CD14-positive monocyte (primary cell): ENCODE data around the gene FXYD3. TPM values are rescaled to one million over a fixed set of nuclear protein-coding genes. Genes with fewer than 3 reads are reported as not detected.

ENCODE experiments used
- DNase-seq, 3 donors: peaks; one replicate each; pipeline ENCODE4 v3.0.0-alpha.2; 2011 to 2022
- H2AFZ ChIP-seq: 2 replicates; pipeline ENCODE4 v1.6.0; 2012; ENCODE audit warnings: mild to moderate bottlenecking, low read depth, low read length, inconsistent platforms; ENCODE audit not compliant: insufficient read depth, poor library complexity, severe bottlenecking
- H3K27ac ChIP-seq, 2 donors: 1 replicate in 1 of 2; 2 replicates in 1 of 2; pipeline ENCODE4 v1.5.1; 2012 to 2013; ENCODE audit warnings: low read length in 2 of 2, control low read depth in 1 of 2, inconsistent platforms in 1 of 2, low read depth in 1 of 2, mild to moderate bottlenecking in 1 of 2
- H3K27me3 ChIP-seq, 2 donors: one replicate each; pipeline versions ENCODE4 v1.6.0 to v1.6.1; 2011 to 2013; ENCODE audit warnings: low read length in 2 of 2; ENCODE audit not compliant: control insufficient read depth in 2 of 2, insufficient read depth in 2 of 2
- H3K36me3 ChIP-seq, 2 donors: replicated peaks in 1 of 2; 1 replicate in 1 of 2; 2 replicates in 1 of 2; pipeline versions ENCODE4 v1.5.1 to v1.6.1; 2012 to 2013; ENCODE audit warnings: low read length in 2 of 2, control low read depth in 1 of 2, inconsistent platforms in 1 of 2, mild to moderate bottlenecking in 1 of 2; ENCODE audit not compliant: insufficient read depth in 2 of 2, control insufficient read depth in 1 of 2
- H3K4me1 ChIP-seq, 2 donors: 1 replicate in 1 of 2; 2 replicates in 1 of 2; pipeline versions ENCODE4 v1.5.1 to v1.6.1; 2012 to 2013; ENCODE audit warnings: low read length in 2 of 2, control low read depth in 1 of 2, inconsistent platforms in 1 of 2, mild to moderate bottlenecking in 1 of 2, moderate library complexity in 1 of 2; ENCODE audit not compliant: insufficient read depth in 2 of 2, control insufficient read depth in 1 of 2
- H3K4me2 ChIP-seq: replicated peaks from 2 replicates; pipeline ENCODE3; 2012; ENCODE audit warnings: low read length, moderate library complexity, mild to moderate bottlenecking; ENCODE audit not compliant: poor library complexity, severe bottlenecking; ENCODE audit errors: extremely low read depth
- H3K4me3 ChIP-seq, 3 experiments: fragments of 200-600 bp in 1 of 3; sonication (generic) in 1 of 3; replicated peaks in 1 of 3; 1 replicate in 2 of 3; 2 replicates in 1 of 3; pipeline ENCODE4 v1.5.1; 2011 to 2013; ENCODE audit warnings: low read length in 3 of 3, mild to moderate bottlenecking in 3 of 3, control low read depth in 2 of 3, low read depth in 2 of 3, inconsistent platforms in 1 of 3, moderate library complexity in 1 of 3
- H3K79me2 ChIP-seq: 2 replicates; pipeline ENCODE4 v1.6.0; 2012; ENCODE audit warnings: mild to moderate bottlenecking, control low read depth, inconsistent platforms, low read length, moderate library complexity; ENCODE audit not compliant: insufficient read depth
- H3K9ac ChIP-seq: 2 replicates; pipeline ENCODE4 v1.6.0; 2017; ENCODE audit warnings: low read length, mild to moderate bottlenecking; ENCODE audit not compliant: insufficient read depth, poor library complexity, severe bottlenecking
- H3K9me3 ChIP-seq, 2 donors: replicated peaks in 1 of 2; 1 replicate in 1 of 2; 2 replicates in 1 of 2; pipeline versions ENCODE4 v1.5.1 to v1.6.1; 2012 to 2013; ENCODE audit warnings: low read length in 2 of 2, control low read depth in 1 of 2; ENCODE audit not compliant: control insufficient read depth in 1 of 2, insufficient read depth in 1 of 2
- H4K20me1 ChIP-seq: 2 replicates; pipeline ENCODE4 v1.6.0; 2012; ENCODE audit warnings: mild to moderate bottlenecking, low read length, control low read depth, moderate library complexity; ENCODE audit not compliant: insufficient read depth
- H3K27ac Mint-ChIP-seq, 7 donors: one replicate each; pipeline ENCODE4 v1.8.0; 2020; ENCODE audit warnings: mild to moderate bottlenecking in 7 of 7, mixed read lengths in 7 of 7, moderate library complexity in 6 of 7, inconsistent platforms in 2 of 7
- H3K27me3 Mint-ChIP-seq, 3 donors: one replicate each; pipeline ENCODE4 v1.8.0; 2021 to 2022; ENCODE audit warnings: low read depth in 3 of 3, mild to moderate bottlenecking in 3 of 3, mixed read lengths in 3 of 3, moderate library complexity in 3 of 3, inconsistent platforms in 1 of 3
- H3K36me3 Mint-ChIP-seq, 2 donors: one replicate each; pipeline ENCODE4 v1.8.0; 2020; ENCODE audit warnings: mixed read lengths in 2 of 2, inconsistent platforms in 1 of 2, mild to moderate bottlenecking in 1 of 2
- H3K4me1 Mint-ChIP-seq: one replicate; pipeline ENCODE4 v1.8.0; 2020; ENCODE audit warnings: mild to moderate bottlenecking, mixed read lengths
- H3K4me3 Mint-ChIP-seq, 2 donors: one replicate each; pipeline ENCODE4 v1.8.0; 2020; ENCODE audit warnings: mild to moderate bottlenecking in 2 of 2, mixed read lengths in 2 of 2, moderate library complexity in 1 of 2
- H3K9me3 Mint-ChIP-seq, 7 donors: one replicate each; pipeline ENCODE4 v1.8.0; 2020 to 2022; ENCODE audit warnings: mixed read lengths in 7 of 7, mild to moderate bottlenecking in 6 of 7, moderate library complexity in 6 of 7, inconsistent platforms in 2 of 7
- WGBS: methylation state at CpG from one replicate; pipeline ENCODE4 v1.1.5; 2013; ENCODE audit warnings: missing lambda C conversion rate; ENCODE audit not compliant: insufficient coverage; 5-methylcytosine and 5-hydroxymethylcytosine counted together
- intact Hi-C, 2 donors: fragments of 100-400 bp; cut with micrococcal nuclease; formaldehyde crosslinking; loops; one replicate each; pipeline versions ENCODE4 v1.15.0 to v1.15.1; 2023
- polyA plus RNA-seq, 3 donors: library from polyadenylated mRNA; depleted of rRNA in 1 of 3; unstranded in 2 of 3; stranded (reverse) in 1 of 3; fragments of 300-500 nt in 2 of 3; fragments of >200 nt in 1 of 3; fragmentation: Illumina TruSeq in 2 of 3; gene quantifications; 1 replicate in 2 of 3; 2 replicates in 1 of 3; pipeline ENCODE4 v1.2.3, GENCODE V29; 2012 to 2021
- TF ChIP-seq, protein P1 (sequence below): fragments of 200-600 bp; IDR thresholded peaks from one replicate; pipeline ENCODE4 v1.8.0; 2022; ENCODE audit warnings: antibody characterized with exemption, mild to moderate bottlenecking

FXYD3 gene
- polyA plus RNA-seq, 3 donors, result not detected

DNA sequence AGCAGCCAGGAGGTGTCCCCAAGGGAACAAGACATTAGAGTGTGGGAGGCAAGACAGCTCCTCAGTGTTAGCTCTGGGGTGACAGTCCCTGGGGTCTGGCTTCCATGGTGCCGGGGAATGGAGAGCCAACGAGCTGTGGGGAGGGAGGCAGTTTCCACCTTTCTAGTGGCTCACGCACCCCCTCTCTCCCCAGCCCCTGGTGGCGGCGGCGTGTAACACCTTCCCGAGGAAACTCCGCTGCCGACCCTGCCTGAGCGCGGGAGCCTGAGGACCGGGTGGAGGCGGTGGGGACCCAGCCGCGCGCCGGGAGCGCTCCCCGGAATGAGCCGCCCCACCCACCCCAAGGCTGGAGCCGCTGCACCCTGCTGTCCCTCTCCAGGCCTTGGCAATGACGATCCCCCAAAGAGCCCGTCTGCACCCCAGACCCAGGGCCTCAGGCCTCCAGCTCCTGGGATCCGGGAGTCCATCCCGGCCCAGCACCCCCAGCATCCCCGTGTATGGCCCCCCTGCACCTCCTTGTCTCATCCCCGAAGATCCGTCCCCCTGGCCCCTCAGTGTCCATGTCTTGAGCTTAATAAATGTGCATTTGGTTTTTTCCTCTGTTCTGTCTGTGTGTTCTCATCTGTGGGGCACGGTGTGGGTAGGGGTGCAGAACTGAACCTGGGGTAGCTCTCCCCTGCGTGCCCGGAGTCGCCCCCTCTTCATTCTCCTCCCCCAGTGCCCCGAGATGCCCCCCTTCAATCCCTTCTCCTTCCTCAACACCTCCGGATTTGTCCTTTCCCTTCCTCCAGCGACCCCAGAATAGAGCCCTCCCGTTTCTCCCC lies 38.3 kb downstream of the FXYD3 start:
- Histone ChIP-seq H3K9me3 (no peaks in the 10 kb centered on the region), H3K4me1 (peaks cover 39 to 57% of the 10 kb centered on the region in 2 donors), H4K20me1 (peaks cover 35% of the 10 kb centered on the region), H3K36me3 (peaks cover 21 to 26% of the 10 kb centered on the region in 2 donors), H3K79me2 (peaks cover 55% of the 10 kb centered on the region), H3K4me2 (peak overlapping the region; percentile 96), H3K9ac (peak overlapping the region; percentile 83), H3K4me3 (peak overlapping the region; percentile 74 to 95 (median 89)), H3K27ac (peak overlapping the region; percentile 17 to 88), H3K27me3 (no peaks in the 10 kb centered on the region), H2AFZ (peak overlapping the region; percentile 91)
- H3K4me3 Mint-ChIP-seq, result peak overlapping the region; percentile 99 to 100
- under 1% methylated on average over 30 of the region's 36 CpGs for WGBS
- peak; percentile 54 to 65 (median 63) for DNase-seq
- TF ChIP-seq, protein P1, sequence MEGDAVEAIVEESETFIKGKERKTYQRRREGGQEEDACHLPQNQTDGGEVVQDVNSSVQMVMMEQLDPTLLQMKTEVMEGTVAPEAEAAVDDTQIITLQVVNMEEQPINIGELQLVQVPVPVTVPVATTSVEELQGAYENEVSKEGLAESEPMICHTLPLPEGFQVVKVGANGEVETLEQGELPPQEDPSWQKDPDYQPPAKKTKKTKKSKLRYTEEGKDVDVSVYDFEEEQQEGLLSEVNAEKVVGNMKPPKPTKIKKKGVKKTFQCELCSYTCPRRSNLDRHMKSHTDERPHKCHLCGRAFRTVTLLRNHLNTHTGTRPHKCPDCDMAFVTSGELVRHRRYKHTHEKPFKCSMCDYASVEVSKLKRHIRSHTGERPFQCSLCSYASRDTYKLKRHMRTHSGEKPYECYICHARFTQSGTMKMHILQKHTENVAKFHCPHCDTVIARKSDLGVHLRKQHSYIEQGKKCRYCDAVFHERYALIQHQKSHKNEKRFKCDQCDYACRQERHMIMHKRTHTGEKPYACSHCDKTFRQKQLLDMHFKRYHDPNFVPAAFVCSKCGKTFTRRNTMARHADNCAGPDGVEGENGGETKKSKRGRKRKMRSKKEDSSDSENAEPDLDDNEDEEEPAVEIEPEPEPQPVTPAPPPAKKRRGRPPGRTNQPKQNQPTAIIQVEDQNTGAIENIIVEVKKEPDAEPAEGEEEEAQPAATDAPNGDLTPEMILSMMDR, result peak; percentile 92
- peak overlapping the region; percentile 78 to 100 (median 98) for H3K27ac Mint-ChIP-seq
- no peaks in the 10 kb centered on the region for H3K9me3 Mint-ChIP-seq
- intact Hi-C loops, result loop anchor here in 1 of 2 donors (2.0 kb wide), 1 partner anchor 57 kb away; no protein-coding TSS in a partner anchor
- H3K27me3 Mint-ChIP-seq, result peaks cover 5 to 14% (median 5%) of the 10 kb centered on the region in 3 donors
- H3K36me3 Mint-ChIP-seq, result peaks cover 31 to 35% of the 10 kb centered on the region in 2 donors
- H3K4me1 Mint-ChIP-seq, result peaks cover 50% of the 10 kb centered on the region

DNA sequence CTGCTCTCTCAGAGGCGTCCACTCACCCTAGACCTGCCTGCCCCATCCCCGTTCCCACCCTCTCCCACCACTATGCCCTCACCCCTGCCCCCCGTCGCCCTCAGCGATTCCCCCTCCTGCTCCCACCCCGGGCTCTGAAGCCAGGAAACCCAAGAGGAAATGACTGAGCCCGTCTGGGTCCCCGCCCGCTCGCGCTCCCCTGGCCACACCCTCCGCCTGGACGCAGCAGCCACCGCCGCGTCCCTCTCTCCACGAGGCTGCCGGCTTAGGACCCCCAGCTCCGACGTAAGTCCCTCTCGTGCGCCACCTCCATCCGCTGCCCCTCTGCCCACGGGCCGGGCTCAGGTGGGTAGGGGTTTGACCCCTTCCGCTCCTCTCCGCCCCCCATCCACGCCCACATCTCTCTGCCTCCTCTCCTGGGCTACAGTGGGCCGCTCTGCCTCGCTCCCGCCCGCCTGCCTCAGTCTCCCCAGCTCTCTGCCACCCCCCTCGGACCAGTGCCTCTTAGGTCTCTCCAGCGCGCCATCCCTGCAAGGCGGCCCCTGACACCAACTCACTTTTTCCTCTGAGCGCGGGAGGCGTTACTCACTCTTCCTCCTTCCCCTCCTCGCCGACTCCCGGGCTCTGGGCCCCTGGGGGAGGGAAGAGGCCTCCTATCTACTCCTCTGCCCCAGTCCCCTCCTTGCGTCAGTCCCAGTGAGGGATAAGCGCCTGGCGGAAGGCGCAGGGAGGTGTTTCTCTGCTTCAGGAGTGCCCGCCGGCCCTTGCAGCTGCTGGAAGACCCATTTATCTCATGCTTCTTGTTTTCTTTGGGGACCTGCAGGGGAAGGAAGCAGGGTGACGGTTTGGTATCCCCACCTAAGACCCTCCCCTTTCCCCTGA lies 39.1 kb downstream of the FXYD3 start, which contains the start of gene FXYD5:
FXYD5 (plus strand) TSS at position 211 of the 882 bp plus-strand sequence. CDS start 816 bp downstream, outside the sequence.
- peak within 1 kb of the TSS; percentile 88 to 100 (median 98) for H3K27ac Mint-ChIP-seq
- Histone ChIP-seq H3K27me3 (no peaks in the 10 kb centered on the region), H3K4me2 (peak within 1 kb of the TSS; percentile 96), H4K20me1 (peaks cover 39% of the 10 kb centered on the region), H3K9ac (peak within 1 kb of the TSS; percentile 83), H3K4me1 (peaks cover 39 to 57% of the 10 kb centered on the region in 2 donors), H3K4me3 (peak within 1 kb of the TSS; percentile 74 to 95 (median 89)), H3K9me3 (no peaks in the 10 kb centered on the region), H3K36me3 (peaks cover 29 to 35% of the 10 kb centered on the region in 2 donors), H2AFZ (peak within 1 kb of the TSS; percentile 91), H3K79me2 (peaks cover 64% of the 10 kb centered on the region), H3K27ac (peak within 1 kb of the TSS; percentile 76 to 88)
- peak; percentile 77 to 85 (median 79) for DNase-seq
- TF ChIP-seq, protein P1, result no peak
- peaks cover 40 to 44% of the 10 kb centered on the region in 2 donors for H3K36me3 Mint-ChIP-seq
- H3K4me1 Mint-ChIP-seq, result peaks cover 50% of the 10 kb centered on the region
- WGBS, result under 1% methylated on average over 27 of the region's 49 CpGs
- intact Hi-C loops, result loop anchor here in 1 of 2 donors (2.0 kb wide), 1 partner anchor 56 kb away; no protein-coding TSS in a partner anchor
- H3K27me3 Mint-ChIP-seq, result peaks cover 5 to 14% (median 5%) of the 10 kb centered on the region in 3 donors
- peaks cover 0 to under 1% (median 0%) of the 10 kb centered on the region in 7 donors for H3K9me3 Mint-ChIP-seq
- peak within 1 kb of the TSS; percentile 99 to 100 for H3K4me3 Mint-ChIP-seq
